HK-2 (cell line): ENCODE measurements around the gene MEGF9.

Source experiments
- DNase-seq: peaks from one replicate; pipeline ENCODE4 v3.0.0-alpha.2; 2018; ENCODE audit not compliant: unreplicated experiment

Gene MEGF9

GRCh38 chr9:120730654-120731514, 16.6 kb upstream of the MEGF9 start:
- peak; percentile 83 for DNase-seq

GRCh38 chr9:120729791-120730241, 15.5 kb upstream of the MEGF9 start:
- no peak for DNase-seq

GRCh38 chr9:120726484-120726883, 12.2 kb upstream of the MEGF9 start:
- DNase-seq = no peak

- DNase-seq = no peak
Observed at GRCh38 chr9:120725907-120726306, 11.6 kb upstream of the MEGF9 start.

- no peak for DNase-seq
Observed at GRCh38 chr9:120724757-120725400, 10.6 kb upstream of the MEGF9 start.

GRCh38 chr9:120723565-120723964, 9.3 kb upstream of the MEGF9 start:
- DNase-seq = no peak

- no peak for DNase-seq
Observed at GRCh38 chr9:120720404-120720803, 6.1 kb upstream of the MEGF9 start.

GRCh38 chr9:120718316-120718715, 4.0 kb upstream of the MEGF9 start:
- no peak for DNase-seq

GRCh38 chr9:120717176-120717575, 2.9 kb upstream of the MEGF9 start:
- DNase-seq = no peak

GRCh38 chr9:120716483-120716882, 2.2 kb upstream of the MEGF9 start:
- DNase-seq = no peak

- DNase-seq = peak; percentile 75
Observed at GRCh38 chr9:120715389-120715924, 1.2 kb upstream of the MEGF9 start.

- DNase-seq = no peak
Observed at GRCh38 chr9:120714846-120715388, 647 bp upstream of the MEGF9 start.

- no peak for DNase-seq
Observed at GRCh38 chr9:120713257-120714087, 798 bp downstream of the MEGF9 start.

GRCh38 chr9:120712539-120713031, 1.7 kb downstream of the MEGF9 start:
- DNase-seq = no peak

- no peak for DNase-seq
Observed at GRCh38 chr9:120711841-120712538, 2.3 kb downstream of the MEGF9 start.

- DNase-seq = no peak
Observed at GRCh38 chr9:120711354-120711753, 2.9 kb downstream of the MEGF9 start.

- DNase-seq = no peak
Observed at GRCh38 chr9:120710110-120710981, 3.9 kb downstream of the MEGF9 start.

- DNase-seq = no peak
Observed at GRCh38 chr9:120708526-120709224, 5.6 kb downstream of the MEGF9 start.

- DNase-seq = no peak
Observed at GRCh38 chr9:120707170-120707569, 7.1 kb downstream of the MEGF9 start.
